NT2/D1 (cell line): ENCODE measurements around the gene SUCLG2.

Source experiments
- SUZ12 ChIP-seq: IDR thresholded peaks from 2 replicates; pipeline ENCODE4 v1.6.1; 2011; ENCODE audit not compliant: insufficient read length, insufficient read depth; ENCODE audit errors: extremely low read depth
- YY1 ChIP-seq: IDR thresholded peaks from 2 replicates; pipeline ENCODE4 v1.6.1; 2011; ENCODE audit not compliant: insufficient read length, insufficient read depth

DNA sequence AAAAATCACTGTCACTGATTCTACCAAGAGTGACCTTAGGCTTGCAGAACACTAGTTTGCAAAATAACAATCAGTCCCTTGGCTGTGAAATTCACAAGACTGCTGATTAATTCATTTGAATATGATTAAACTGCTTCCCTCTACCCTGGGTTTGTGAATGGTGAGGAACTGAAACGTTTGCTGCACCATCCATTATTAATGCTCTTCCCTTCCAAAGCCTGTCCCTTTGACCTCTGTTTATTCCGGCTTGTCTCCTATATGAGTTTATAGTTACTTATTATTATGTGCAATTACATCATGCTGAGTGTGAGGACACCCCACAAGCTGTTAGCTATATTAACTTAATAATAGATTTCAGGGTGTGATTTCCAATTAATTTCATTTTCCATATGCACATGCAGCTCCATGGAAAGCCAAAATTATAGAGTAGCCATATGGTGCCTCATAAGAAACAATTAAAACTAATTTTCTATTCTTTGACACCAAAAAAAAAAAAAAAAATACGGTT is 96.5 kb downstream of the SUCLG2 start:
- TF ChIP-seq YY1 (no peak), SUZ12 (no peak)
